ENCODE measurements around the gene ARPIN. TPM values are rescaled to one million over a fixed set of nuclear protein-coding genes. Genes with fewer than 3 reads are reported as not detected.
"Not testable (repeated sequence)": the region's sequence is repeated elsewhere in the genome, so short reads cannot be mapped to it uniquely, and the experiment has no call there.

The ARPIN gene
- total RNA-seq, 5 donors from 2014 or later (not counting 1 experiment from before 2014, with no cell fraction given), result 0.03 to 0.09 (median 0.06) TPM; not detected in 1

DNA sequence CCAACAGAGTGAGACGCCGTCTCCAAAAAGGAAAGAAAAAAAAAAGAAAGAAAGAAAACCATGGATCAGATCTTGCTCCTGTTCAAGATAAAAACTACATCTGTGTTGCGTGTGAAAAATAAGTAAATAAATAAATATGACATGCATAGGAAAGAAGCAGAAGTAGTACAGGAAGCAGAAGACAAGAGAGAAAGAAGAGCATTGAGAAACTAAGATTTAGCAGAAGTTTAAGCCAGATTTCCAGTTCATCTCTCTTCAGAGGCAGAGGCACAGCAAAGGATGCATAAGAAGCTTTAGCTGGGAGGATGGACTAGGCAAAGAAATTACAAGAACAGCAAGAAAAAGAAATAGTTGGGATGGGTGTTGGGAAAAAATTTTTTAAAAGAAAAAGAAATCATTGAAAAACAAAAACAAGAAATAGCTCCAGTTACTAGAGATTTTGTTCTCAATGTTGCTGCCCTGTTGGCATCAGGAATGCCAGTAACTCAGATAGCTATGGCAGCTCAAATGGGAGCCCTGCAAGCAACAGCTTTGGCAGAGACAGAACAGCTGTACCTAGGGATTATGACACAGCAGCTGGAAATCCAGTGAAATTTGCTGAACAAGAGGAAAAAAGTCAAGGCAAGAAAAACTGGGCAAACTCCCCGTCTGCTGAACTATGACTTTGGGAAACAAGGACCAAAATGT lies 36.2 kb downstream of the ARPIN start:
- Histone ChIP-seq H3K27ac (ENCODE audit: low read length) (no peak overlapping the region), H3K9me3 (no peaks in the 10 kb centered on the region), H3K36me3 (ENCODE audit: control insufficient read depth in 2 of 2, extremely low read depth in 1 of 2, insufficient read depth in 1 of 2, low read length in 1 of 2) (peaks cover 0 to 27% of the 10 kb centered on the region in 2 donors), H3K27me3 (replicated peaks in 1 of 2; ENCODE audit: control insufficient read depth in 2 of 2, extremely low read depth in 1 of 2, insufficient read depth in 2 of 2, low read length in 1 of 2) (no peaks in the 10 kb centered on the region), H3K4me3 (ENCODE audit: control insufficient read depth in 1 of 2, extremely low read depth in 1 of 2, low read length in 1 of 2) (no peak overlapping the region), H3K4me1 (ENCODE audit: control insufficient read depth in 1 of 2, extremely low read depth in 1 of 2, insufficient read depth in 2 of 2, low read length in 2 of 2) (peaks cover 0 to 4% of the 10 kb centered on the region in 2 experiments)
- POLR2A ChIA-PET, result interaction anchor here (0.7 to 0.8 kb wide), 2 partner anchors 11 to 12 kb away, joined by 3 read pairs; no protein-coding TSS in a partner anchor
- Mint-ChIP-seq H3K4me1 (peaks cover 4% of the 10 kb centered on the region in 3 donors), H3K4me3 (no peak overlapping the region), H3K27ac (peak overlapping the region in 1 of 2 donors; percentile 36), H3K36me3 (peaks cover 19% of the 10 kb centered on the region), H3K9me3 (no peaks in the 10 kb centered on the region), H3K27me3 (no peaks in the 10 kb centered on the region)
- DNase-seq (no peak), ATAC-seq (replicated peaks in 1 of 4) (no peak)
- WGBS (ENCODE audit: insufficient coverage), result 90% methylated on average over 1 of the region's 4 CpGs
- CTCF ChIA-PET, result interaction anchor here in 1 of 2 donors (0.8 to 3.8 kb wide), 2 partner anchors 136 to 195 kb away, joined by 4 to 48 read pairs; no protein-coding TSS in a partner anchor

DNA sequence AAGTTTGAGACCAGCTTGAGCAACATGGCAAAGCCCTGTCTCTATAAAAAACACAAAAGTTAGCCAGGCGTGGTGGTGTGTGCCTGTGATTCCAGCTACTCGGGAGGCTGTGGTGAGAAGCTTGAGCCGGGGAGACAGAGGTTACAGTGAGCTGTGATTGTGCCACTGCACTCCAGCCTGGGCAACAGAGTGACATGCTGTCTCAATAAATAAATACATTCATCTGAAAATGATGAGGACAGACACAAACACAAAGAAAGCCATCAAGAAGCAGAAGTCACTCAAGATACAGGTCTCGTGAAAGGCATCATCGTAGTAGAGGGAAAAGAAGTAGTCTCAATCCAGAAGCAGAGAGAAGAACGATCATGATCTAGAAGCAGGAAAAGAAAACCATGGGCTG lies 37.0 kb downstream of the ARPIN start:
- POLR2A ChIA-PET, result no interaction called here
- H3K27ac Mint-ChIP-seq, result no peak overlapping the region
- no peak overlapping the region for H3K4me3 Mint-ChIP-seq
- H3K4me1 Mint-ChIP-seq, result peaks cover 4% of the 10 kb centered on the region in 3 donors
- DNase-seq (no peak), ATAC-seq (replicated peaks in 1 of 4) (no peak)
- no peaks in the 10 kb centered on the region for H3K9me3 Mint-ChIP-seq
- peaks cover 0 to 4% of the 10 kb centered on the region in 2 experiments for H3K4me1 ChIP-seq (ENCODE audit: control insufficient read depth in 1 of 2, extremely low read depth in 1 of 2, insufficient read depth in 2 of 2, low read length in 2 of 2)
- 100% methylated on average over 3 of the region's 6 CpGs for WGBS (ENCODE audit: insufficient coverage)
- CTCF ChIA-PET, result interaction anchor here in 1 of 2 donors (2.0 to 3.8 kb wide), 2 partner anchors 135 to 210 kb away, joined by 8 to 48 read pairs; no protein-coding TSS in a partner anchor
- no peak overlapping the region for H3K27ac ChIP-seq (ENCODE audit: low read length)
- no peak overlapping the region for H3K4me3 ChIP-seq (ENCODE audit: control insufficient read depth in 1 of 2, extremely low read depth in 1 of 2, low read length in 1 of 2)
- H3K27me3 Mint-ChIP-seq, result no peaks in the 10 kb centered on the region
- no peaks in the 10 kb centered on the region for H3K27me3 ChIP-seq (replicated peaks in 1 of 2; ENCODE audit: control insufficient read depth in 2 of 2, extremely low read depth in 1 of 2, insufficient read depth in 2 of 2, low read length in 1 of 2)
- H3K36me3 Mint-ChIP-seq, result peaks cover 19% of the 10 kb centered on the region
- no peaks in the 10 kb centered on the region for H3K9me3 ChIP-seq
- H3K36me3 ChIP-seq (ENCODE audit: control insufficient read depth in 2 of 2, extremely low read depth in 1 of 2, insufficient read depth in 1 of 2, low read length in 1 of 2), result peaks cover 0 to 33% of the 10 kb centered on the region in 2 donors

DNA sequence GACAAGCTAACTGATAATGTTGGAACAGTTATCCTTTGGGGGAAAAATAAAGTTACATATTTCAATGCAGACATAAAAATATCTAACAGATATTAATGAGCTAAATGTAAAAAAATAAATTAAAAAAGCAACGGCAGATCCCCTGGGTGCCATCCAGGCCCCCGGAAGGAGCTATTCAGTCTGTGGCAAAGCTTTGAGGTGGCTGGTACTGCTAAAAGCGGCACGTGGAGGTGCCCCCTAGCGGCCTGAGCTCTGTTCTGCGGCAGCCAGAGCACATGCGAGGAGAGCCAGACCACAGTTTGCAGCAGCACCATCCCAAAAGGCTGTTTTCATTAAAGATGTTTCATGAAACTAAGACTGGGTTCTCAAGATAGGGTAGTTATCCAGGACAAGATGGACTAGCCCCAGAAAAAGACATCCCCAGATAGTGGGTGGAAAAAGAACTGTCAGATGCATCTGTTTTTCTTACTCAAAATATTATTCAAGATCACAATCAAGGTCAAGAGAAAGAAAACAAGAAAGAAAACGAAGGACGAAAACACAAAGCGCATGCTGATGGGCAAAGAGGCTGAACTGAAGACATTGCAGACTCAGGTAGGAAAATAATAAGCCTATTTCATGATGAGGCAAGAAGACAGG lies 37.7 kb downstream of the ARPIN start:
- H3K4me3 Mint-ChIP-seq, result no peak overlapping the region
- H3K36me3 Mint-ChIP-seq, result peaks cover 25% of the 10 kb centered on the region
- peaks cover 0 to 4% of the 10 kb centered on the region in 2 experiments for H3K4me1 ChIP-seq (ENCODE audit: control insufficient read depth in 1 of 2, extremely low read depth in 1 of 2, insufficient read depth in 2 of 2, low read length in 2 of 2)
- no peaks in the 10 kb centered on the region for H3K9me3 Mint-ChIP-seq
- no peaks in the 10 kb centered on the region for H3K27me3 ChIP-seq (replicated peaks in 1 of 2; ENCODE audit: control insufficient read depth in 2 of 2, extremely low read depth in 1 of 2, insufficient read depth in 2 of 2, low read length in 1 of 2)
- peak; percentile 55 to 88 (median 77) for DNase-seq
- H3K4me1 Mint-ChIP-seq, result peaks cover 4% of the 10 kb centered on the region in 3 donors
- no peak overlapping the region for H3K4me3 ChIP-seq (ENCODE audit: control insufficient read depth in 1 of 2, extremely low read depth in 1 of 2, low read length in 1 of 2)
- H3K27me3 Mint-ChIP-seq, result no peaks in the 10 kb centered on the region
- H3K27ac ChIP-seq (ENCODE audit: low read length), result no peak overlapping the region
- 0% methylated on average over 6 of the region's 10 CpGs for WGBS (ENCODE audit: insufficient coverage)
- no peaks in the 10 kb centered on the region for H3K9me3 ChIP-seq
- peak; percentile 100 for ATAC-seq (replicated peaks in 1 of 4)
- peak overlapping the region in 1 of 2 donors; percentile 44 for H3K27ac Mint-ChIP-seq
- peaks cover 0 to 40% of the 10 kb centered on the region in 2 donors for H3K36me3 ChIP-seq (ENCODE audit: control insufficient read depth in 2 of 2, extremely low read depth in 1 of 2, insufficient read depth in 1 of 2, low read length in 1 of 2)
- ChIA-PET CTCF (interaction anchor here (0.5 to 3.8 kb wide), 32 partner anchors 8 to 1148 kb away, joined by 3 to 48 read pairs (median 4); partner anchors contain the start of genes AP3S2 (in 2 of the 2), CIB1 (in 1 of the 2), GDPGP1 (in 1 of the 2) and VPS33B (in 1 of the 2)), POLR2A (interaction anchor here (0.5 to 1.1 kb wide), 6 partner anchors 19 to 598 kb away, joined by 3 to 8 read pairs (median 3); partner anchors contain the start of gene AP3S2 (in 1 of the 2))

DNA sequence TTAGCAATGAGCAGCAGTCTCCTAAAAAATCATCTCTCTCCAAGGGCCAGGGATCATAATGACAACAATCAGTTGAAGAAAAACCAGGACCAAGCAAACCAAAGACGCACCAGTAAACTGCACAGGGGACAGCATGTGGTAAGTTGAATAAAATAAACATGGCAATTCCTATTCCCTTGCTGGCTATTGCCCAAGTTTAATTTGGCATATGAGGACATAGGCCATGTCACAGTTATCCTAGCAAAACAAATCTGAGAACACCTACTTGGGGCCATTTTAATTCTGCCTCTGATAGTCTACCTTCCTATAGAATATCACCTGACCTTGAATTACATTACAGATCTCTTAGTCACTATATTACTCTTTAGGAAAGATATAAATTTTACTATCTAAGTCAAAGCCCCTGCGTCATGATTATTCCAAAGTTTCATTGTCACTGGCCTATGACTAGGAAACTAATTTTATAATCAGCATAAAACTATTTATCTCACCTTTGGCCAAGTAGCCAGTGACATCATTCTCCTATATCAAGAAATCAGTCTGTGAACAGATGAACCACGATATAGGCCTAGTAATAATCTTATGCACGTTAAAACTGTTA lies 42.0 kb downstream of the ARPIN start:
- CTCF ChIA-PET, result interaction anchor here in 1 of 2 donors (0.6 kb wide), 1 partner anchor 17 kb away, joined by 3 read pairs; no protein-coding TSS in a partner anchor
- ATAC-seq (replicated peaks in 1 of 4), result no peak
- 100% methylated on average over 1 of the region's 4 CpGs for WGBS (ENCODE audit: insufficient coverage)
- H3K27me3 ChIP-seq (replicated peaks in 1 of 2; ENCODE audit: control insufficient read depth in 2 of 2, extremely low read depth in 1 of 2, insufficient read depth in 2 of 2, low read length in 1 of 2), result no peaks in the 10 kb centered on the region
- no peak overlapping the region for H3K27ac ChIP-seq (ENCODE audit: low read length)
- no peak overlapping the region for H3K27ac Mint-ChIP-seq
- H3K4me3 Mint-ChIP-seq, result no peak overlapping the region
- no peaks in the 10 kb centered on the region for H3K27me3 Mint-ChIP-seq
- peaks cover 2 to 22% of the 10 kb centered on the region in 2 donors for H3K36me3 ChIP-seq (ENCODE audit: control insufficient read depth in 2 of 2, extremely low read depth in 1 of 2, insufficient read depth in 1 of 2, low read length in 1 of 2)
- no peak for DNase-seq
- POLR2A ChIA-PET, result no interaction called here
- H3K36me3 Mint-ChIP-seq, result peaks cover 22% of the 10 kb centered on the region
- H3K4me1 Mint-ChIP-seq, result peaks cover 4% of the 10 kb centered on the region in 3 donors
- H3K4me3 ChIP-seq (ENCODE audit: control insufficient read depth in 1 of 2, extremely low read depth in 1 of 2, low read length in 1 of 2), result no peak overlapping the region
- H3K9me3 ChIP-seq, result no peaks in the 10 kb centered on the region
- no peaks in the 10 kb centered on the region for H3K9me3 Mint-ChIP-seq
- peaks cover 0 to 4% of the 10 kb centered on the region in 2 experiments for H3K4me1 ChIP-seq (ENCODE audit: control insufficient read depth in 1 of 2, extremely low read depth in 1 of 2, insufficient read depth in 2 of 2, low read length in 2 of 2)

DNA sequence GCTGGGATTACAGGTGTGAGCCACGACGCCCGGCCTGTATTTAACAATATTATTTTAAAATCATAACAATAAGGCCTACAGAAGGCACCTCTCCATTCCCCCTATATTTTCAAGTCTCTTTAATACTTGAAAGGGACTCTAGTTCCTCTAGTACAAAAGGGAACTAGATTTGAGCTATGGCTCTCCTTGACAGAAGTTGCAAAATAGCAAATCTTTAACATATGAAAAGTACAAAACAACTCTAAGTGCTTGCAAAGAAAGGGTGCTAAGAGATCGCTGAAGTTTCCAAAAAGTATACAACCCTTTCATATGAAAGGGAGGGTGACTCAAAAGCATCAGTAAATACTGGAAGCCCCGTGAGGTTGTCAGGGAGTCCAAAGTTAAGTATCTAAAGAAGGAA lies 42.7 kb downstream of the ARPIN start:
- Histone ChIP-seq H3K4me3 (ENCODE audit: control insufficient read depth in 1 of 2, extremely low read depth in 1 of 2, low read length in 1 of 2) (no peak overlapping the region), H3K27me3 (replicated peaks in 1 of 2; ENCODE audit: control insufficient read depth in 2 of 2, extremely low read depth in 1 of 2, insufficient read depth in 2 of 2, low read length in 1 of 2) (no peaks in the 10 kb centered on the region), H3K4me1 (ENCODE audit: control insufficient read depth in 1 of 2, extremely low read depth in 1 of 2, insufficient read depth in 2 of 2, low read length in 2 of 2) (peaks cover 0 to 3% of the 10 kb centered on the region in 2 experiments), H3K36me3 (ENCODE audit: control insufficient read depth in 2 of 2, extremely low read depth in 1 of 2, insufficient read depth in 1 of 2, low read length in 1 of 2) (peaks cover 2 to 23% of the 10 kb centered on the region in 2 donors), H3K9me3 (no peaks in the 10 kb centered on the region), H3K27ac (ENCODE audit: low read length) (no peak overlapping the region)
- ChIA-PET CTCF (no interaction called here), POLR2A (interaction anchor here in 1 of 2 donors (0.5 kb wide), 1 partner anchor 19 kb away, joined by 12 read pairs; no protein-coding TSS in a partner anchor)
- Mint-ChIP-seq H3K9me3 (no peaks in the 10 kb centered on the region), H3K27ac (no peak overlapping the region), H3K4me1 (peaks cover 1 to 3% (median 3%) of the 10 kb centered on the region in 3 donors), H3K4me3 (no peak overlapping the region), H3K27me3 (no peaks in the 10 kb centered on the region), H3K36me3 (peaks cover 26% of the 10 kb centered on the region)
- no peak for ATAC-seq (replicated peaks in 1 of 4)
- DNase-seq, result no peak
- WGBS (ENCODE audit: insufficient coverage), result no CpG with 5 or more reads among the region's 5 CpGs

DNA sequence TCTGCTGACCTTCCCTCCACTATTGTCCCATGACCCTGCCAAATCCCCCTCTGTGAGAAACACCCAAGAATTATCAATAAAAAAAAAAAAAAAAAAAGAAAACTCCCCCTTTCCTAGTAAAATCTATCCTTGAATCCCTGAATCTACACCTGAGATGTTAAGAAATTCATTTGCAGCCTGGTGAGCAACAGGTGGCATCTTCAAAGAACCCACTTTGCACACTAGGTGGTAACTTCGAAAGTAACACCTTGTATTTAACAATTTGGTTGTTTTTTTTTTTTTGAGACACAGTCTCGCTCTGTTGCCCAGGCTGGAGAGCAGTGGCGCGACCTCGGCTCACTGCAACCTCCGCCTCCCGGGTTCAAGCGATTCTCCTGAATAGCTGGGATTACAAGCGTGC lies 43.3 kb downstream of the ARPIN start:
- H3K27me3 Mint-ChIP-seq; ATAC-seq (replicated peaks in 1 of 4); DNase-seq; H3K4me3 ChIP-seq (ENCODE audit: control insufficient read depth in 1 of 2, extremely low read depth in 1 of 2, low read length in 1 of 2); H3K27ac Mint-ChIP-seq; POLR2A ChIA-PET; H3K4me3 Mint-ChIP-seq; CTCF ChIA-PET; H3K9me3 ChIP-seq; H3K27ac ChIP-seq (ENCODE audit: low read length); H3K4me1 Mint-ChIP-seq; H3K9me3 Mint-ChIP-seq; H3K27me3 ChIP-seq (replicated peaks in 1 of 2; ENCODE audit: control insufficient read depth in 2 of 2, extremely low read depth in 1 of 2, insufficient read depth in 2 of 2, low read length in 1 of 2); H3K4me1 ChIP-seq (ENCODE audit: control insufficient read depth in 1 of 2, extremely low read depth in 1 of 2, insufficient read depth in 2 of 2, low read length in 2 of 2): not testable (repeated sequence)
- H3K36me3 ChIP-seq (ENCODE audit: control insufficient read depth in 2 of 2, extremely low read depth in 1 of 2, insufficient read depth in 1 of 2, low read length in 1 of 2), result peaks cover 2 to 27% of the 10 kb centered on the region in 2 donors
- 93% methylated on average over 8 of the region's 9 CpGs for WGBS (ENCODE audit: insufficient coverage)
- H3K36me3 Mint-ChIP-seq, result peaks cover 25% of the 10 kb centered on the region
